CD4-positive, alpha-beta T cell treated with Interleukin-1 beta for 1 hour (primary cell): ENCODE results near the gene FHOD3.
"Not testable (repeated sequence)": the region's sequence is repeated elsewhere in the genome, so short reads cannot be mapped to it uniquely, and the experiment has no call there.

Experiments
- DNase-seq, 2 donors: peaks; one replicate each; pipeline ENCODE4 v3.0.0-alpha.2; 2020 to 2022

Gene FHOD3

GRCh38 chr18:36724169-36724568 lies 426.7 kb downstream of the FHOD3 start:
- no peak for DNase-seq

GRCh38 chr18:36724591-36725001 lies 427.1 kb downstream of the FHOD3 start:
- DNase-seq = no peak

GRCh38 chr18:36728345-36728744 lies 430.8 kb downstream of the FHOD3 start:
- no peak for DNase-seq

- DNase-seq = no peak
These were observed 431.7 kb downstream of the FHOD3 start for GRCh38 chr18:36729197-36729596.

GRCh38 chr18:36732264-36732663 lies 434.8 kb downstream of the FHOD3 start:
- no peak for DNase-seq

GRCh38 chr18:36733150-36733549 lies 435.6 kb downstream of the FHOD3 start:
- DNase-seq = no peak

GRCh38 chr18:36734596-36734995 lies 437.1 kb downstream of the FHOD3 start:
- DNase-seq = no peak

- DNase-seq = no peak
These were observed 437.6 kb downstream of the FHOD3 start for GRCh38 chr18:36735130-36735529.

- DNase-seq = no peak
These were observed 438.6 kb downstream of the FHOD3 start for GRCh38 chr18:36736094-36736493.

- DNase-seq = no peak
These were observed 439.8 kb downstream of the FHOD3 start for GRCh38 chr18:36737316-36737715.

- no peak for DNase-seq
These were observed 446.9 kb downstream of the FHOD3 start for GRCh38 chr18:36744261-36744876.

GRCh38 chr18:36745219-36745975 lies 447.9 kb downstream of the FHOD3 start:
- DNase-seq = no peak

GRCh38 chr18:36752929-36753865 lies 455.7 kb downstream of the FHOD3 start:
- no peak for DNase-seq

GRCh38 chr18:36756242-36756641 lies 458.7 kb downstream of the FHOD3 start:
- no peak for DNase-seq

- no peak for DNase-seq
These were observed 459.6 kb downstream of the FHOD3 start for GRCh38 chr18:36757081-36757480.

GRCh38 chr18:36757991-36758390 lies 460.5 kb downstream of the FHOD3 start:
- no peak for DNase-seq

- DNase-seq = no peak
These were observed 461.1 kb downstream of the FHOD3 start for GRCh38 chr18:36758623-36759022.

GRCh38 chr18:36759167-36759776 lies 461.8 kb downstream of the FHOD3 start:
- DNase-seq = no peak

GRCh38 chr18:36760598-36760997 lies 463.1 kb downstream of the FHOD3 start:
- DNase-seq = no peak

- DNase-seq = no peak
These were observed 463.7 kb downstream of the FHOD3 start for GRCh38 chr18:36761186-36761698.

GRCh38 chr18:36762074-36762473 lies 464.6 kb downstream of the FHOD3 start:
- DNase-seq = no peak

GRCh38 chr18:36762965-36763364 lies 465.5 kb downstream of the FHOD3 start:
- not testable (repeated sequence) for DNase-seq

GRCh38 chr18:36766836-36767235 lies 469.3 kb downstream of the FHOD3 start:
- no peak for DNase-seq
